Endothelial cell (in vitro differentiated cells): ENCODE data around the gene POLR3A. TPM values are rescaled to one million over a fixed set of nuclear protein-coding genes. Genes with fewer than 3 reads are reported as not detected.

Experiments
- DNase-seq: peaks from one replicate; pipeline ENCODE4 v3.0.0; 2021; ENCODE audit warnings: low spot score
- H3K27ac Mint-ChIP-seq: one replicate; pipeline ENCODE4 v1.8.0; 2021; ENCODE audit warnings: mixed read lengths, inconsistent platforms; ENCODE audit not compliant: unreplicated experiment
- H3K27me3 Mint-ChIP-seq: one replicate; pipeline ENCODE4 v1.8.0; 2021; ENCODE audit warnings: mild to moderate bottlenecking, moderate library complexity, mixed read lengths, inconsistent platforms; ENCODE audit not compliant: unreplicated experiment
- H3K36me3 Mint-ChIP-seq: one replicate; pipeline ENCODE4 v1.8.0; 2021; ENCODE audit warnings: mild to moderate bottlenecking, low read depth, mixed read lengths, inconsistent platforms; ENCODE audit not compliant: unreplicated experiment
- H3K4me1 Mint-ChIP-seq: one replicate; pipeline ENCODE4 v1.8.0; 2021; ENCODE audit warnings: mild to moderate bottlenecking, mixed read lengths, inconsistent platforms; ENCODE audit not compliant: unreplicated experiment
- H3K4me3 Mint-ChIP-seq: one replicate; pipeline ENCODE4 v1.8.0; 2021; ENCODE audit warnings: mild to moderate bottlenecking, mixed read lengths, inconsistent platforms; ENCODE audit not compliant: unreplicated experiment
- H3K9me3 Mint-ChIP-seq: one replicate; pipeline ENCODE4 v1.8.0; 2021; ENCODE audit warnings: mixed read lengths, inconsistent platforms; ENCODE audit not compliant: unreplicated experiment
- CTCF ChIP-seq: fragments of 200-600 bp; sonication (generic); IDR thresholded peaks from one replicate; pipeline ENCODE4 v1.5.0; 2021; ENCODE audit warnings: antibody characterized with exemption; ENCODE audit not compliant: unreplicated experiment
- total RNA-seq: library from RNA; stranded (reverse); fragmentation: NEBNext Ultra II Directional; extraction: Animal tissue kit (Norgen Biotek cat#: 25700); gene quantifications from one replicate; pipeline ENCODE4 v1.2.1, GENCODE V29; 2021; ENCODE audit not compliant: unreplicated experiment

POLR3A gene
- total RNA-seq, 1 donor from 2014 or later, result 18.4 TPM

- no peak overlapping the region for H3K27ac Mint-ChIP-seq
- DNase-seq, result no peak
- peaks cover 20% of the 10 kb centered on the region for H3K36me3 Mint-ChIP-seq
- TF ChIP-seq CTCF, result no peak
- peaks cover 18% of the 10 kb centered on the region for H3K4me1 Mint-ChIP-seq
- no peaks in the 10 kb centered on the region for H3K9me3 Mint-ChIP-seq
- H3K27me3 Mint-ChIP-seq, result peaks cover 4% of the 10 kb centered on the region
- no peak overlapping the region for H3K4me3 Mint-ChIP-seq
Measured at GRCh38 chr10:78042752-78043104, 13.4 kb upstream of the POLR3A start.

DNA sequence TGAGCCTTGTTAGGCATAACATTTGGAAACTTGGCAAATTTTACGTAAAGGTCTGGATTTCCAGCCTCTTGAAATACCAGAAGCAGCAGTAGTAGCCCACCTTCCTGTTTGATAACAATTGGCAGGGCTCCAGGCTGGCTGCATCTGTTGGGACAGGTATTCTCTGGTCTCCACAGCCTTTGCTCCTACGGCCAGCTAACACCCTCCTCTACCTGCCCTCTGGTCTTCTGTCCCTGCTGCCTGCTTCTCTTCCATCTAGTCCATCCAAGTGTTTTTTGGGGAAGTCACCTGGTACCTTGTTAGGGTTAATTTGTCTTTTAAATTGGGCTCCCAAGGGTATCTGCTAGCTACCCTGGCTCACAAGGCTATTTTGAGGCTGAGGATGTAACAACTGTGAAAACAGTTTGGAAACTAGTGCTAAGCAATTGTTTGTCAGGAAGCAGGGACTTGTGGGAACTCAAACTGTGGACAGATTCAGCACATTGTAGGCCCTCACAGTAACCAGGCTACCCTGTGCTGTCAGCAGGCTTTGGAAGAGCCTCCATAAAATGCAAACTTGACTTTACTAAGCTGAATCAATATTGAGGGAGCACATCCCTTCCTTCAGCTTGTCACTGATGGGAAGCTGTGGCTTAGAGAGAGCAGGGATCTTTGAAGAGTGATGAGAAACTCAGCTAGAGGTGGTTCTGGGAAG is 12.9 kb upstream of the POLR3A start:
- Mint-ChIP-seq H3K27me3 (peaks cover 4% of the 10 kb centered on the region), H3K4me3 (no peak overlapping the region), H3K9me3 (no peaks in the 10 kb centered on the region), H3K4me1 (peaks cover 18% of the 10 kb centered on the region), H3K36me3 (peaks cover 20% of the 10 kb centered on the region), H3K27ac (no peak overlapping the region)
- DNase-seq, result no peak
- no peak for TF ChIP-seq CTCF

DNA sequence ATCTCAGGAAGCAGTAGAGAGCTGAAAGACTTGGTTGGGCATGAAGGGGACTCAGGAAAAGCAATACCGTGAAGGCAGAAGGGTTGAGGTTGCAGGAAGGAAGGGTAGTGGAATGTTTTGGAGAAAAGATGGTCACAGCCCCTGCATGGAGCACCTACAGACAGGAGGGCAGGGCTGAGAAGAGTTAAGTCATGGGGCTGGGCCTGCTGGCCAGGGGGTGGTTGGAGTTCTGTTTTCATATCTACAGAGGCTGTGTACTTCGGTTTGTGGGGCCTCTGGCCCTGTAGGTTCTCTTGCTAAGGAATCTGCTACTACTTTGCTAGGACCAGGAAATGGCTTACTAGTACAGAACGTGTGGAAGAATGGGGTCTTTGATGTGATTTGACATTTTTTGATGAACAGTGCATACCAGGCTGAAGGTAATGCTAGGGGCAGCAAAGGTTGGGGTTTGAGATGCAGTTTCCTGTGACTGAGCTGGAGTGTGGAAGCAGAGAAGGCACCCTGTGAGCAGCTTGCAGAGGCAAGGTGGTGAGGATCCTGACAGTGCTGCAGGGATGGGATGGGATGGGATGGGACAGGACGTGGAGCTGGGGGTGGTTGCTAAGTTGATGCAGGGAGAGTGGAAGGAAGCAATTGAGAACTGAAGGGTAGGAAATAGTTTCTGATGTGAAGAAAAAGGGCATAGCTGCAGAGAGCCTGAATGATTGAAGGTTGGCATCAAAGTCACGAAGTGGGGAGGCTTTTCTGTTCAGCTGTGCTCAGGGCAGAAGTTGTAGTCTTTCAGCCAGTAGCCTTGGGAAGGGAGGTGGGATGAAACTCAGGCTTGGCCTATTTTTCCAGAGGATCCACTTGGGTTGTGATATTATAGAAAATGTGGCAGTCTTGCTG is 12.1 kb upstream of the POLR3A start:
- Mint-ChIP-seq H3K4me1 (peaks cover 24% of the 10 kb centered on the region), H3K4me3 (peak overlapping the region; percentile 59), H3K27me3 (peaks cover 4% of the 10 kb centered on the region), H3K36me3 (peaks cover 26% of the 10 kb centered on the region), H3K9me3 (no peaks in the 10 kb centered on the region), H3K27ac (peak overlapping the region; percentile 50)
- no peak for DNase-seq
- TF ChIP-seq CTCF, result no peak

GRCh38 chr10:78039743-78040142 is 10.4 kb upstream of the POLR3A start:
- Mint-ChIP-seq H3K36me3 (peaks cover 36% of the 10 kb centered on the region), H3K27ac (no peak overlapping the region), H3K27me3 (peaks cover 4% of the 10 kb centered on the region), H3K4me3 (no peak overlapping the region), H3K4me1 (peaks cover 31% of the 10 kb centered on the region), H3K9me3 (no peaks in the 10 kb centered on the region)
- DNase-seq, result no peak
- no peak for TF ChIP-seq CTCF
